D721Med (cell line): ENCODE data around the gene ZNF619.
A peak's percentile ranks its signal among the peaks of the same experiment; 100 is the strongest.

Experiments used
- DNase-seq: peaks from one replicate; pipeline ENCODE4 v3.0.0; 2011; ENCODE audit warnings: low spot score; ENCODE audit not compliant: insufficient read length
- FAIRE-seq: peaks from 2 replicates; lab custom pipeline; 2011; peaks lifted over from hg19 to GRCh38; lab: Jason Lieb, UNC
- CTCF ChIP-seq: IDR thresholded peaks from 2 replicates; pipeline ENCODE4 v1.5.1; 2012; ENCODE audit warnings: mild to moderate bottlenecking, control low read depth; ENCODE audit not compliant: insufficient read depth; ENCODE audit errors: missing control alignments

ZNF619 gene

GRCh38 chr3:40452057-40452456, 24.9 kb upstream of the ZNF619 start:
- DNase-seq (no peak), FAIRE-seq (no peak)
- TF ChIP-seq CTCF: no peak

GRCh38 chr3:40452562-40452875, 24.4 kb upstream of the ZNF619 start:
- no peak for TF ChIP-seq CTCF
- no peak for FAIRE-seq
- DNase-seq: no peak

- FAIRE-seq (peak; percentile 71), DNase-seq (peak; percentile 85)
- TF ChIP-seq CTCF: peak; percentile 1
Observed at GRCh38 chr3:40452876-40453730, 23.8 kb upstream of the ZNF619 start.

- no peak for TF ChIP-seq CTCF
- DNase-seq: no peak
- FAIRE-seq: no peak
Observed at GRCh38 chr3:40453933-40454332, 23.0 kb upstream of the ZNF619 start.

- DNase-seq: no peak
- FAIRE-seq: no peak
- TF ChIP-seq CTCF: no peak
Observed at GRCh38 chr3:40455328-40455727, 21.6 kb upstream of the ZNF619 start.

- TF ChIP-seq CTCF: no peak
- FAIRE-seq (no peak), DNase-seq (no peak)
Observed at GRCh38 chr3:40456279-40456939, 20.5 kb upstream of the ZNF619 start.
